ENCODE results near the gene CACNA1C. TPM values are rescaled to one million over a fixed set of nuclear protein-coding genes. Genes with fewer than 3 reads are reported as not detected.

Gene CACNA1C
- total RNA-seq: 10 to 100 TPM in 1 of 2 donors, under 1 TPM in 1; 0.84 to 10.2 TPM

- Histone ChIP-seq H3K9ac (ENCODE audit: low read depth in 2 of 2, low read length in 2 of 2) (peak within 1 kb of the TSS; percentile 28 to 36), H3K9me3 (no peaks in the 10 kb centered on the region), H3K36me3 (no peaks in the 10 kb centered on the region), H3K27me3 (peaks cover 40% of the 10 kb centered on the region), H3K4me1 (no peaks in the 10 kb centered on the region), H3K27ac (peak within 1 kb of the TSS; percentile 17), H3K4me3 (peak within 1 kb of the TSS; percentile 34)
- peak; percentile 25 for DNase-seq
- intact Hi-C loops (cut with DNase I): loop anchor here (10.0 kb wide), 1 partner anchor 532 kb away; no protein-coding TSS in a partner anchor
- no peak for TF ChIP-seq CTCF (IDR thresholded peaks at IDR 0.05)
Measured at GRCh38 chr12:2052826-2053678, at the start of gene CACNA1C. TSS of gene CACNA1C (plus strand) at chr12:2052987. CDS start at chr12:2053563, 576 bp downstream.

GRCh38 chr12:2003676-2004112 lies 49.1 kb upstream of the CACNA1C start:
- no peak for TF ChIP-seq CTCF (IDR thresholded peaks at IDR 0.05)
- H3K9ac ChIP-seq (ENCODE audit: low read depth in 2 of 2, low read length in 2 of 2): peak overlapping the region; percentile 94 to 97
- DNase-seq: no peak
- no peaks in the 10 kb centered on the region for H3K27me3 ChIP-seq
- peaks cover 9% of the 10 kb centered on the region for H3K4me1 ChIP-seq
- intact Hi-C loops (cut with DNase I): no loop called here
- no peaks in the 10 kb centered on the region for H3K9me3 ChIP-seq
- H3K36me3 ChIP-seq: no peaks in the 10 kb centered on the region
- H3K27ac ChIP-seq: peak overlapping the region; percentile 91
- peak overlapping the region; percentile 96 for H3K4me3 ChIP-seq

GRCh38 chr12:2004113-2004929 lies 48.5 kb upstream of the CACNA1C start, which contains the start of gene DCP1B:
TSS of gene DCP1B (minus strand) at chr12:2004457. CDS start at chr12:2004431, 26 bp downstream.
- intact Hi-C loops (cut with DNase I): no loop called here
- H3K27ac ChIP-seq: peak within 1 kb of the TSS; percentile 91
- no peaks in the 10 kb centered on the region for H3K9me3 ChIP-seq
- peak within 1 kb of the TSS; percentile 94 to 97 for H3K9ac ChIP-seq (ENCODE audit: low read depth in 2 of 2, low read length in 2 of 2)
- no peak for TF ChIP-seq CTCF (IDR thresholded peaks at IDR 0.05)
- peak; percentile 98 for DNase-seq
- peaks cover 9% of the 10 kb centered on the region for H3K4me1 ChIP-seq
- peak within 1 kb of the TSS; percentile 96 for H3K4me3 ChIP-seq
- no peaks in the 10 kb centered on the region for H3K27me3 ChIP-seq
- H3K36me3 ChIP-seq: no peaks in the 10 kb centered on the region

GRCh38 chr12:2008677-2009076 lies 44.1 kb upstream of the CACNA1C start:
- no peaks in the 10 kb centered on the region for H3K4me1 ChIP-seq

More at GRCh38 chr12:2008677-2009076, 44.1 kb upstream of the CACNA1C start:
- intact Hi-C loops (cut with DNase I): no loop called here
- Histone ChIP-seq H3K9ac (ENCODE audit: low read depth in 2 of 2, low read length in 2 of 2) (no peak overlapping the region), H3K36me3 (no peaks in the 10 kb centered on the region), H3K9me3 (no peaks in the 10 kb centered on the region), H3K27ac (no peak overlapping the region), H3K27me3 (no peaks in the 10 kb centered on the region), H3K4me3 (no peak overlapping the region)
- no peak for TF ChIP-seq CTCF (IDR thresholded peaks at IDR 0.05)
- no peak for DNase-seq
